ENCODE results near the gene IRF2.

Gene IRF2

DNA sequence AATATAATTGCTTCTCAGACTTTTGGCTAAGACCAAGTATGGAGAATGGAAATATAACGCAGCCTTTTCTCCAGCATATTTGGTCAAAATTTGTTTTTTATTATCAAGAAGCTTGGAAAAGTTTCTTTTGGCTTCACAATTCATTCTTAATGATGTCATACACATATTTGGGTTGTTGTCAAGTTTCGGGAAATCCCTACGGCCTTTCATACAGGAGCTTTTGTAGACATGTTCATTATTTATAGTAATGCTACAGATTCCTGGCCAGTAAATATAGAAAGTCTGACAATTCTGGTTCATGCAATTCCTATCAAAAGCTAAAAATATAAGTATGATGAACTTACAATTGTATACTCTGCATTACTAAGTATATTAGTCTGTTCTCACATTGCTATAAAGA lies 112.9 kb downstream of the IRF2 start:
- no peaks in the 10 kb centered on the region for H3K27me3 Mint-ChIP-seq (ENCODE audit: low read depth)
- no peak overlapping the region for H3K4me3 Mint-ChIP-seq
- H3K27ac Mint-ChIP-seq: no peak overlapping the region
- peaks cover 26% of the 10 kb centered on the region for H3K36me3 Mint-ChIP-seq (ENCODE audit: low read depth)
- peaks cover 6% of the 10 kb centered on the region for H3K9me3 Mint-ChIP-seq
- peaks cover 5% of the 10 kb centered on the region for H3K4me1 Mint-ChIP-seq (ENCODE audit: low read depth)

DNA sequence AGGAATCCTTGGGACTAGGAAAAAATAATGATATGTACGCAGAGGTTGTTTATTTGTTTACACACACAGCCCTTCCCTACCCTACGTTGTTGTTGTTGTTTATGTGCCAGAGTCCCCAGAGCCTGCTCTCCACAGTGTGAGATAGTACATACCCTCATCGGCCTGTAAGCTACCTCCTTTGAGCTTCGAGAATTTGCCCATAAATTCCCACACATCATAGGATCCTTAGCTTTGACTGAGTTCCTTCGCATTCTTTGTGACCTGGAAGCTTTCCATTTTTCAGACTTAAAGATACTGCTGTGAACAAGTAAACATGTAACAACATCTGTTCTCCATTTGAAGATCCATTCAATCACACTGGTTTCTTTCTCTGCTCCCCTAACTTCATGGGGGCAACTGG lies 114.5 kb downstream of the IRF2 start:
- H3K27ac Mint-ChIP-seq: no peak overlapping the region

DNA sequence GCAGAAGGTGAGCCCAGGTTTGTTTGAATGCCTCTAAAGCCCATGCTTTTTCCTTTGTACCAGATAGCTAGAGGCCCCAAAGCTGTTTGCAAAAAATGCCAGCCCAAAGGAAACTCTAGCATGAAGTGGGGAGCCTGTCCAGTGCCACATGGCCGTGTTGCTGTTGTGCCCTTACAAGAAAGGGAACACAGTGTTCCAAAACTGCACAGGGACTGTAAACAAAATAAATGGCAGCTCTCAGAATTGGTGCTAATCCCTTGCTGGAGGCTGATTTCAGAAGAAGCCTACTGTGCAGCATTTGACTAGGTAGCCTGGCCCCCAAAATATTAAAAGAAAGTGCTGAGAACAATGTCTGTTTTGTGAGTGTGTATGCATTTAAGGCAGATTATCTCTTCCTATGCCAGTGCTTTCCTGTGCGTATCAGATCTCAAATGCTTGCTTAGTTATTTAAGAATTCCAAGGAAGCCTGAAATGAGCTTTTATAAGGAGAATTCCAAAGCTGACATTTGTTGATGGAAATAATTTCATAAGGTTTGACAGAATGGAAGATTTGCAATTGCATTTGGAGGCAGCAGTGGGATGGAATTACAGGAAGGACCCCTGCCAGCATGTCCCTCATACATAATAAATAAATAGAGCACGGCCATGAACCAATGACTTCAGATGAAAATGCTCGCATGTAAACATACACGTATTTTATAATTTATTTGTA lies 115.7 kb downstream of the IRF2 start:
- Mint-ChIP-seq H3K36me3 (ENCODE audit: low read depth) (peaks cover 15% of the 10 kb centered on the region), H3K27ac (no peak overlapping the region), H3K9me3 (peaks cover 6% of the 10 kb centered on the region), H3K4me3 (no peak overlapping the region), H3K4me1 (ENCODE audit: low read depth) (peaks cover 12% of the 10 kb centered on the region), H3K27me3 (ENCODE audit: low read depth) (no peaks in the 10 kb centered on the region)

More for the DNA sequence above, 114.5 kb downstream of the IRF2 start:
- H3K27me3 Mint-ChIP-seq (ENCODE audit: low read depth): no peaks in the 10 kb centered on the region
- H3K4me3 Mint-ChIP-seq: no peak overlapping the region
- H3K9me3 Mint-ChIP-seq: peaks cover 6% of the 10 kb centered on the region
- H3K36me3 Mint-ChIP-seq (ENCODE audit: low read depth): peaks cover 22% of the 10 kb centered on the region
- peaks cover 13% of the 10 kb centered on the region for H3K4me1 Mint-ChIP-seq (ENCODE audit: low read depth)

DNA sequence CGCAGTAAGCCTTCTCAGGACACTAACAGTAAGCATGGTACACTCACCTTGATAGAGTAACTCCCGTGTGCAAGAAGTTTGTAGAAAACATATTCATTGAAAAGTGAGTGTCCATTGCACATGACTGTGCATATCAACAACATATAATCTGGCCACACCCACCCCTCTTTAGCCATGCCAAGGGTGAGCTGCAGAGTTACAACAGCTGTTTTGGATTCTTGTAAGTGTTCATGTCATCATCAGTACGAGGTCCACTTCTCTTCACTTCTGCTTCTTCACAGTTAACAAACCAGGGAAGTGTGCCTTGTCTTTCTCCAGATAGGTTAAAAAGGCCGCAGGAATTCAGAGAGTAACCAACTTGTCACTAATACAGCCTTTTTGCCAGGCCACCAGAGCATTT lies 116.6 kb downstream of the IRF2 start:
- peaks cover 12% of the 10 kb centered on the region for H3K4me1 Mint-ChIP-seq (ENCODE audit: low read depth)
- peaks cover 6% of the 10 kb centered on the region for H3K9me3 Mint-ChIP-seq
- no peak overlapping the region for H3K4me3 Mint-ChIP-seq
- H3K27ac Mint-ChIP-seq: no peak overlapping the region
- no peaks in the 10 kb centered on the region for H3K27me3 Mint-ChIP-seq (ENCODE audit: low read depth)
- H3K36me3 Mint-ChIP-seq (ENCODE audit: low read depth): peaks cover 13% of the 10 kb centered on the region

DNA sequence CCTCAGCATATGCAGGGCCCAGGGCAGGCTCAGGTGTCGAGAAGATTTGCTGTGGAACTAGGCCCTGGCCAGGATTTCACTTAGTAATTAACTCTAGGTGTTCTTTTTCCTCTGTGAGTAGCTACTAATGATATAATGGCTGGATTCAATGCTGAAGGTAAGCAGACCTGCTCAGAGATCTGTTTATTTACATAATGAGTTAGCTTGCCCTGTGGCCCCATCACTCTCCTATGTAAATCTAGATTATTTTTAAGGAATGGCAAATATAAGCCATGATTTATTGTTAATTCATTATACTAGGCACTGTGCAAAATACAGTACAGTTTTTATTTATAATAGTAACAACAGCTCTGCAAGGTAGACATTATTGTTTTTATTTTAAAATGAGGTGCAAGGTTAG lies 117.2 kb downstream of the IRF2 start:
- Mint-ChIP-seq H3K27me3 (ENCODE audit: low read depth) (no peaks in the 10 kb centered on the region), H3K4me3 (no peak overlapping the region), H3K27ac (no peak overlapping the region), H3K9me3 (peaks cover 6% of the 10 kb centered on the region), H3K4me1 (ENCODE audit: low read depth) (peaks cover 10% of the 10 kb centered on the region), H3K36me3 (ENCODE audit: low read depth) (peaks cover 9% of the 10 kb centered on the region)

DNA sequence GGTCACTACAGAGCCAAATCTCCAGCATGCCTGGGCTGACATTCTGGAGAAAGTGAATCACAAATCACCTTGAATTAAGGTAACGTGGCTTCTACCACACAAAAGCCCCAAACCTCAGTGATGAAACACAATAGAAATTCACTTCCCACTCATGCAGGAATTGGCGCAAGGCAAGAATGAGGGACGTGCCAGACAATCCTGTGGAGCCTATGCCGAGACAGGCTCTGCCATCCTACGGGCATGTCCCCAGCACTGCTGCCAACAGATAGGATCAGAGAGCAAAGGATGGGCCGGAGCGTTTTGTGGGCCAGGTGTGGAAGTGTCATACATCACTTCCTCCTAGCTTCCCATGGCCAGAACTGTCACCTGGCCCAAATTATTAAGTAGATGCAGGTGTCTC lies 118.0 kb downstream of the IRF2 start:
- Mint-ChIP-seq H3K4me1 (ENCODE audit: low read depth) (peaks cover 10% of the 10 kb centered on the region), H3K9me3 (peaks cover 7% of the 10 kb centered on the region), H3K36me3 (ENCODE audit: low read depth) (peaks cover 7% of the 10 kb centered on the region), H3K27ac (no peak overlapping the region), H3K27me3 (ENCODE audit: low read depth) (no peaks in the 10 kb centered on the region), H3K4me3 (no peak overlapping the region)

DNA sequence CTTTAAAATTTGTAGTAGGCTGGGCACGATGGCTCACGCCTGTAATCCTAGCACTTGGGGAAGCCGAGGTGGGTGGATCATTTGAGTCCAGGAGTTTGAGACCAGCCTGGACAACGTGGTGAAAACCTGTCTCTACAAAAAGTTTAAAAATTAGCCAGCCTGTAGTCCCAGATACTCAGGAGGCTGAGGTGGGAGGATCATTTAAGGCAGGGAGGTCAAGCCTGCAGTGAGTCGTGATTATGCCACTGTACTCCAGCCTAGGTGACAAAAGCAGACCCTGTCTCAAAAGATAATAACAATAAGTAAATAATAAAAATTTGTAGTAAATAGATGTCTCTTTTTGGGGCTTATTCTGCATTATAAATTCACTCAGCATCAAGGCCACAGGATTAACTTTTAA lies 118.5 kb downstream of the IRF2 start:
- Mint-ChIP-seq H3K27me3 (ENCODE audit: low read depth) (peaks cover 4% of the 10 kb centered on the region), H3K9me3 (peaks cover 13% of the 10 kb centered on the region)

DNA sequence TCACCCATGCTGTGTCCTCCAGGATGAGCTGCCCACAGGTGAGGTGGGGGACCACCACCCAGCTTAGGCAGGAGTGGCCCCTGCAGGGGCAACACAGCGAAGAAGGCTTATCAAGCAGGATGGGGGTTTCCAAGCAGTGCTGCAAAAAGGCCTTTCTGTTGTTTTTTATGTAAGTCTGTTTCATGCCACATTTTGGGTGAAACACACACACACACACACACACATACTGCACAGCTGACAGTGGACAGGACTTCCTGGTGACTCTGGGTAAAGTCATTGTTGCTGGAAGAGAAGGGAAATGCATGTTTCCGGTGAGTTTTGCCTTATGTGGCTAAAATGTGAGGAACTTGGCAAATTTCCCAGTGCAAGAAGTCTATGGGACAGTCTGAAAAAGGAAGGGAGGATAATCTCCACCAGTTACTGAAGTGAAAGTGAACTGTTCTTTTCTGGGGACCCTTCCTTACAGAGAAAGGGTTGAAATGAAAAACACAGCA lies 119.2 kb downstream of the IRF2 start:
- Mint-ChIP-seq H3K4me1 (ENCODE audit: low read depth) (peaks cover 10% of the 10 kb centered on the region), H3K27ac (peak overlapping the region; percentile 55), H3K9me3 (peaks cover 14% of the 10 kb centered on the region), H3K27me3 (ENCODE audit: low read depth) (peaks cover 4% of the 10 kb centered on the region), H3K36me3 (ENCODE audit: low read depth) (peaks cover 6% of the 10 kb centered on the region), H3K4me3 (no peak overlapping the region)

More for the DNA sequence above, 118.5 kb downstream of the IRF2 start:
- Mint-ChIP-seq H3K4me3 (no peak overlapping the region), H3K27ac (no peak overlapping the region), H3K4me1 (ENCODE audit: low read depth) (peaks cover 10% of the 10 kb centered on the region), H3K36me3 (ENCODE audit: low read depth) (peaks cover 7% of the 10 kb centered on the region)

DNA sequence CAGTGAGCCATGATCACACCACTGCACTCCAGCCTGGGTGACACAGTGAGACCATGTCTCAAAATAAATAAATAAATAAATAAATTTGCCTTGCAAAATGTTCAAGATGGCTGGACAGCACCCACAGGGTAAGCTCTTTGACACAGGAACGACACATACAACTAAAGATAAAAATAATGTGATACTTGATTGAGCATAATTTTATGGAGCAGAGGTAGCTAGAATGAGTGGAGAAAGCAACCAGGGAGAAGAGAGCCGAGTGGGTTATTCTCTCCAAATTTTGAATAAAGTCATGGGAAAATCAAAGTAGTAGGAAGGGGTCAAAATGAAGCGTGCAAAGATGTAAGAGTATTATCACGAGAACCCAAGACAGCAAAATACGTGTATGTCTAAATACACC lies 121.5 kb downstream of the IRF2 start:
- Mint-ChIP-seq H3K27ac (no peak overlapping the region), H3K4me1 (ENCODE audit: low read depth) (peaks cover 10% of the 10 kb centered on the region), H3K9me3 (peaks cover 12% of the 10 kb centered on the region)

DNA sequence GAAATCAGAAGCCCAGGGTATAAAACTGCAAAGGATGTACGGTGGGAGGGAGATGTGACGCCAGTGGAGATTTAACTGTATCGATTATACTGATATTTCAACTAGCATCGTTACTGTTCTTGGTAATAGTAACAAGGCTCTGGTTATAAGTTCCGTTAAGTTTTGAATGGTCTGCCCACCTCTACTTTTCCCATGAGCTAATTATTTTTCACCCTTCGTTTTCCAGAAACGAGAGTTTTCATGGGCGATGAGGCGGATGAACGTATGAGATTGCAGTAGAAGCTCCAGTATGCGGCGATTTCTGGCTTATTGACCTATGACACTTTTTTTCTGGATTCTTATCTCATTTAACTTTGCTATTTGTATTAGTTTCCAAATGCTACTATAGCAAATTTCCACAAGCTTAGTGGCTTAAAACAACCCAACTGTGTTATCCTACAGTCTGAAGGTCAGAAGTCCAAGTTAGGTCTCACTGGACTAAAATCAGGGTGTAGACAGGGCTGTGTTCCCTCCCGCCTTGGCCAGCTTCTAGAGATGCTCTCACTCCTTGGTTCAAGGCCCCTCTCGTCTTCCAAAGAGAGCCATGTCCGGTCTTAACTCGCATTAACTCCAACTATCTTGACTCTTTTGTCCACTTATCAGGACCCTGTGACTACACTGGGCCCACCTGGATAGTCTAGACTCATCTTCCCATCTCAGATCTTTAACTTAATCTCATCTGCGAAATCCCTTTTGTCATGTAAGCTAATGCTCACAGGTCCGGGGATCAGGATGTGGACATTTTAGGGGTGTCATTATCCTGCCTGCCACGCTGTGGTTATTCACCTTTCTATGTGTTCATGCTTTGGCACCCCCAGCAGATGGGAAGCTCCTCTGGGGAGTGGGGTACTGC lies 122.5 kb downstream of the IRF2 start:
- Mint-ChIP-seq H3K36me3 (ENCODE audit: low read depth) (peaks cover 2% of the 10 kb centered on the region), H3K9me3 (peaks cover 7% of the 10 kb centered on the region), H3K27me3 (ENCODE audit: low read depth) (peaks cover 4% of the 10 kb centered on the region), H3K4me3 (no peak overlapping the region), H3K4me1 (ENCODE audit: low read depth) (peaks cover 13% of the 10 kb centered on the region), H3K27ac (no peak overlapping the region)

More for the DNA sequence above, 121.5 kb downstream of the IRF2 start:
- Mint-ChIP-seq H3K36me3 (ENCODE audit: low read depth) (peaks cover 6% of the 10 kb centered on the region), H3K27me3 (ENCODE audit: low read depth) (peaks cover 4% of the 10 kb centered on the region), H3K4me3 (no peak overlapping the region)

DNA sequence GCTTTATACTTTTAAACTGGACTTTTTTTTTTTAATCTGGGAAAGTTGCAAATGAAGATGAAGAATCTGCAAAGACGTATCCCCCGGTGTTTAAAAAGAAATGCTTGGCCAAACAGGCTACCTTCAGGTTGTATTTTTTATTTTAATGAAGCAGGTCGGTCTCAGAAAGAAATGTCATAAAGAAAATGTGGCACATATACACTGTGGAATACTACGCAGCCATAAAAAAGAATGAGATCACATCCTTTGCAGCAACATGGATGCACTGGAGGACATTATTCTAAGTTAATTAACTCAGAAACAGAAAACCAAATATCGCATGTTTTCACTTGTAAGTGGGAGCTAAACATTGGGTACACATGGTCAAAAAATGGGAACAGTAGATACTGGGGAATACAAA lies 123.4 kb downstream of the IRF2 start:
- peaks cover 13% of the 10 kb centered on the region for H3K4me1 Mint-ChIP-seq (ENCODE audit: low read depth)
- H3K9me3 Mint-ChIP-seq: peaks cover 7% of the 10 kb centered on the region

DNA sequence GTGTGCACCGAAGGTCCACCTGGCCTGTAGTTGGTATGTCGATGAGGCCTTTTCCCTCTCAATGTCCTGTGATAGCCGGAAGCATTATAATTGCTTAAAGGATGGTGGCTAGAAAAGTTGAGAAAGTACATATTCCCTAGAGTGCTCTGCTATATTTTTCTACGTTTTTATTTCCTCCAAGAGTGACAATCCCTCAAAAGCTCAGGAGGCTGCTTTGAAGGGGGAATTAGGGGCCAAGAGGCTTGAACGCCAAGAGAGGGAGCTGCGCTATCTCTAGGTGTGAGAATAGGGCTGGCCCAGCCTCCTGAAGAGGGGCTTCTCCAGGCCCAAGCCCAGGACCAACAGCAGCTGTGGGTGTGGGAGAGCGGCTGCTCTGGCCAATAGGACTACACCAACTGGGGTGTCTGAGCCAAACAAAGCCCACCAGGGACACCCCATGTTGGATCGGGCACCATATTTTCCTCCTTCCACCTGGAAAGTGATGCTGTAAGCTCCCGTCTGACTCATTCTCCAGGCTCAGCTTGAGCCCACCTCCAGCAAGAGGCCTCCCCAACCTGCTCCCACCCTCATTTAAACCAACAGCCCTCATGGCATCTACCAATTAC lies 124.0 kb downstream of the IRF2 start:
- H3K27ac Mint-ChIP-seq: no peak overlapping the region
- H3K27me3 Mint-ChIP-seq (ENCODE audit: low read depth): peaks cover 4% of the 10 kb centered on the region
- H3K4me3 Mint-ChIP-seq: no peak overlapping the region
- H3K9me3 Mint-ChIP-seq: peaks cover 7% of the 10 kb centered on the region
- peaks cover 2% of the 10 kb centered on the region for H3K36me3 Mint-ChIP-seq (ENCODE audit: low read depth)
- H3K4me1 Mint-ChIP-seq (ENCODE audit: low read depth): peaks cover 10% of the 10 kb centered on the region

More for the DNA sequence above, 123.4 kb downstream of the IRF2 start:
- no peak overlapping the region for H3K4me3 Mint-ChIP-seq
- H3K27ac Mint-ChIP-seq: no peak overlapping the region
- H3K36me3 Mint-ChIP-seq (ENCODE audit: low read depth): peaks cover 2% of the 10 kb centered on the region
- H3K27me3 Mint-ChIP-seq (ENCODE audit: low read depth): peaks cover 4% of the 10 kb centered on the region

DNA sequence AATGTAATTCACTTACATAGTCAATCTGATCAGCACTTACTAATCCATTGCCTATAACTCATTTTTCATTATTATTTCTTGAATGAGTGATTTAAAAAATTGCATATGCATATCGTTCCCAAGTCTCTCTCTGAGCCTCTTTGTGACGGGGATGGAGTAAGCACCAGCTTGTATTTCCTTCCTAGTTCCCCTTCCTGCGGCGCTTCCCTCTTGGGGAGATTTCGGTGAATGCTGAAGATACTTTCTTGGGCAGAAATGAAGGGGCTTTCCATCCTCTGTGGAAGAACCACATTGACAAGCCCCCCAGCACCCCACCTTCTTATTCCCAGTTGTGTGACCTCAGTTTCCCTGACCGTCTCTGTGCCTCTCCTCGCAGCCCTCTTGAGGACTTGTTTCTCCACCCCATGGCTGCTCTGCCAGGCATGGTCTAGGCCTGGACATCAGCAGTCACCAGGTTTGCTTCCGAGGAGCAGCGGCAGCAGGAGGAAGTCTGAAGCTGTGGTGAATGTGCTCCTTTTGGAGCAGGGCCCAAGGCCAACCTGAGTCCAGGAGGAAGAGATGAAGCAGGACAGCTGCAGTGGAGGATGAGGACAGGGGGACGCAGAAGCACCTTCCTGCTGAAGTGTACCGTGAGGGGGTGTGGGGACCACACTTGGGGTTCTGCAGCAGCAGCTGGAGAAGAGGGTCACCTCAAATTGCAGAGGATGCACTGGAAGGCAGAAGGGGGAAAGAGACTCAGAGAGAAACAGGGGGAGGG lies 124.9 kb downstream of the IRF2 start:
- H3K36me3 Mint-ChIP-seq (ENCODE audit: low read depth): no peaks in the 10 kb centered on the region
- peaks cover 9% of the 10 kb centered on the region for H3K4me1 Mint-ChIP-seq (ENCODE audit: low read depth)
- peaks cover 4% of the 10 kb centered on the region for H3K27me3 Mint-ChIP-seq (ENCODE audit: low read depth)
- H3K4me3 Mint-ChIP-seq: no peak overlapping the region
- H3K27ac Mint-ChIP-seq: no peak overlapping the region
- peaks cover 7% of the 10 kb centered on the region for H3K9me3 Mint-ChIP-seq
